Naive B cell (primary cell): ENCODE measurements around the gene SETD3. TPM values are rescaled to one million over a fixed set of nuclear protein-coding genes. Genes with fewer than 3 reads are reported as not detected.

Experiments
- ATAC-seq, 2 donors: fragments of 150-1000 bp; cut with Tn5 transposase; 2 replicates each; pipeline ENCODE4 v1.10.0; 2021; ENCODE audit warnings: low read depth in 2 of 2, mild to moderate bottlenecking in 2 of 2, moderate library complexity in 2 of 2
- DNase-seq: peaks from one replicate; pipeline ENCODE4 v3.0.0; 2022
- H3K27ac Mint-ChIP-seq, 6 donors: one replicate each; pipeline ENCODE4 v1.8.0; 2020 to 2022; ENCODE audit warnings: mild to moderate bottlenecking in 6 of 6, mixed read lengths in 6 of 6, moderate library complexity in 5 of 6, inconsistent platforms in 2 of 6
- H3K27me3 Mint-ChIP-seq, 3 donors: one replicate each; pipeline ENCODE4 v1.8.0; 2021 to 2022; ENCODE audit warnings: mixed read lengths in 3 of 3, mild to moderate bottlenecking in 1 of 3
- H3K36me3 Mint-ChIP-seq, 2 donors: one replicate each; pipeline ENCODE4 v1.8.0; 2020 to 2022; ENCODE audit warnings: mixed read lengths in 2 of 2, inconsistent platforms in 1 of 2, mild to moderate bottlenecking in 1 of 2
- H3K4me1 Mint-ChIP-seq, 3 donors: one replicate each; pipeline ENCODE4 v1.8.0; 2020 to 2022; ENCODE audit warnings: mixed read lengths in 3 of 3, inconsistent platforms in 1 of 3, mild to moderate bottlenecking in 1 of 3, moderate library complexity in 1 of 3
- H3K4me3 Mint-ChIP-seq, 8 donors: one replicate each; pipeline ENCODE4 v1.8.0; 2020 to 2022; ENCODE audit warnings: mild to moderate bottlenecking in 8 of 8, mixed read lengths in 8 of 8, moderate library complexity in 8 of 8, inconsistent platforms in 2 of 8
- H3K9me3 Mint-ChIP-seq, 7 donors: one replicate each; pipeline ENCODE4 v1.8.0; 2020 to 2022; ENCODE audit warnings: mixed read lengths in 7 of 7, mild to moderate bottlenecking in 5 of 7, inconsistent platforms in 2 of 7, moderate library complexity in 1 of 7
- polyA plus RNA-seq, 6 donors: library from polyadenylated mRNA; unstranded; fragments of 300-500 nt; fragmentation: Illumina TruSeq; gene quantifications; one replicate each; pipeline ENCODE4 v1.2.3, GENCODE V29; 2021; ENCODE audit warnings: low read depth in 6 of 6

Gene SETD3
- polyA plus RNA-seq, 6 donors from 2014 or later, result 22.4 to 30.8 (median 26.3) TPM

DNA sequence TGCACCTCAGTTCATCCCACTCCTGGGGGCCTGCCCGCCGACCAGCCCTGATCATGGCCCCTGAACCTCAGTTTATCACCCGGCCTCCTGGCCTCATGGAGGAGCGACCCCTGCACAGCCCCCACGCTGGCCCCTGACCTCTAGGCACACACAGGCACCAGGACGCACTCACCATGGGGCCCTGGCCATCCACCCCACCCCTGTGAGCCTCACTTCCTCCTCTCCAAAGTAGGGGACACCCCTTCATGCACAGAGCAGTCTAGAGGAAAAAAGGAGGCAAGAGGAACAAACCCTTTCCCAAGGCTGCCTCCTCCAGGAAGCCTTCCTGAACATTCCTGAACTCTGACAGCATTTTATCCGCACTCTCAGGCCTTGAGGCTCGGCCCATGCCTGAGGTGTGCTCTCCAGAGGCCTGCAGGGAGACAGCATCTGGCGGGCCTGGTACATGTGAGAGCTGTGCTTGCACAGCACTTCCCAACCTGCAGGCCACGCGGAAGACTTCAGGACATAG lies 40.0 kb upstream of the SETD3 start:
- no peaks in the 10 kb centered on the region for H3K27me3 Mint-ChIP-seq
- H3K27ac Mint-ChIP-seq, result no peak overlapping the region
- no peaks in the 10 kb centered on the region for H3K4me1 Mint-ChIP-seq
- ATAC-seq (no peak), DNase-seq (no peak)
- H3K36me3 Mint-ChIP-seq, result no peaks in the 10 kb centered on the region
- no peak overlapping the region for H3K4me3 Mint-ChIP-seq
- no peaks in the 10 kb centered on the region for H3K9me3 Mint-ChIP-seq

DNA sequence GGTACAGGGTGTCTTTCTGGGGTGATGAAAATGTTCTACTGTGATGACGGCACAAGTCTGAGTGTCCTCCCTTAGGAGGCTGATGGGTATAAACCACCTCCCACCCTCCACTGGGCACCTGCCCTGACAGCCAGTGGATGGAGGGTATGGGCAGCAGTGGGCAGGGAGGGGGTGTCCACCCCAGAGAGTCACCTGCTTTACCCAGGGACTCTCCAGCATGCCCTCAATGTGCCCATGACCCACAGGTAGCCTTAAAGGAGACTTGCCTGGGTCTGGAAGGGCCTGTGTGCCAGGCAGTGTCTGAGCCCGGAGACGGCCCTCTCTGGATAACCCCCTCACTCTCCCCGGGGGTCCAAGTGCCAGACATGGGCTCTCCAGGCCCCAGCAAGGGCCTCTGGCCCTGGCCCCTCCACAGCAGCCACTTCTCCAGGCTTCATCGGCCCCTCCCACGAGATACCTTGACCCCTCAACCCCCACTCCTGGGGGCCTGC lies 39.3 kb upstream of the SETD3 start:
- ATAC-seq (no peak), DNase-seq (no peak)
- Mint-ChIP-seq H3K27ac (no peak overlapping the region), H3K36me3 (no peaks in the 10 kb centered on the region), H3K4me1 (no peaks in the 10 kb centered on the region), H3K4me3 (no peak overlapping the region), H3K9me3 (no peaks in the 10 kb centered on the region), H3K27me3 (no peaks in the 10 kb centered on the region)

DNA sequence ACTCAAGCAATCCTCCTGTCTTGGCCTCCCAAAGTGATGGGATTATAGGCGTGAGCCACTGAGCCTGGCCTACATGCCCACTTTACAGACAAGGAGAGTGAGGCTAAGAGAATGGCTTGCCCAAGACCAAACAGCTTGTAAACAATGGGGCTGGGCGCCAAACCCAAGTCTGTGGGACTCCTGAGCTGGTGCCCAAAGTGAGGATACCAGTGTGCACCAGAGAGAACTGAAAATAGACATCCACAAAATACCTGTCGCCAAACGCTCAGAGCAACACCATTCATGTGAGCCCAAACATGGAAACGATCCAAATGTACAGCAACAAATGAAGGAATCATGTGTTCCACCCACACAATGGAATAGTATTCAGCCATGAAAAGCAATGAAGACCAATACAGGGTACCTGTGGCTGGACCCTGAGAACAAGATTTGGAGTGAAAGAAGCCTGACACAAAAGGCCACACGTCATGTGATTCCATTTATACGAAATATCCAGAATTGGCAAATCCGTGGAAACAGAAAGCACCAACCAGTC lies 38.8 kb upstream of the SETD3 start:
- ATAC-seq (no peak), DNase-seq (no peak)
- Mint-ChIP-seq H3K9me3 (no peaks in the 10 kb centered on the region), H3K4me1 (no peaks in the 10 kb centered on the region), H3K4me3 (no peak overlapping the region), H3K36me3 (no peaks in the 10 kb centered on the region), H3K27ac (no peak overlapping the region), H3K27me3 (no peaks in the 10 kb centered on the region)

DNA sequence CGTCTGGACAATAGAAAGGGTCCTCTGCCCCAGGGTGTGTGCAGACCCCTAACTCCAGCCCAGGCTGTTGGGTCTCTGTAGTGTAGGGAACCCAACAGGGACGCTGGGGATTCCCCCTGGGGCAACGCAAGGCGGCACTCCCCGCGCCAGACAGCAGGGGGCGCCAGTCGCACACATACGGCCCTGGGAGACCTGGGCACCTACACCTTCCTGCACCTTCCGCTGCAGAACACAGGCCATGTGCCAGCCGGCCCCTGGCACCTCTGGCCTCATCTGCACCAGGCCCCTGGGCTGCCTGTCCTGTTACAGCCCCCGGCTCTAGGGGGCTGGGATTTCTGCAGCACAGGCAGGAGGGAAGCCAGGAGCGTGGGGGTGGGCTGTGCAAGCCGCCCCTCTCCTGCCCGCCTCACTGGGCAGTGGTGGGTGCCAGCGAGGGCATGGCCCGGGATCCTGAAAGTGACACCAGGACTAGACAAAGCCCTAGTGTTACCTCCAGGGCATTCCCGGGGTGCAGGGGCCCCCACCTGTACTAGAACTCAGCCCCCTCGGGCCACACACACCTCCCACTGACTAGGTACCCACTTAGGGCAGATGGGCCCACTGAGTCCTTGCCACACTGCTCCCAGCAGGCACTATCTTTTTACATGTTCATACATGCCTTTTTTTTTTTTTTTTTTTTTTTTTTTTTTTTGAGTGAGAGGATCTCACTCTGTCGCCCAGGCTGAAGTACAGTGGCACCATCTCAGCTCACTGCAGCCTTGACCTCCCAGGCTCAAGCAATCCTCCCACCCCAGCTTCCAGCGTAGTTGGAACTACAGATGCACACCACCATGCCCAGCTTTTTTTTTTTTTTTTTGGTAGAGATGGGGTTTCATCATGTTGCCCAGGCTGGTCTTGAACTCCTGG lies 38.0 kb upstream of the SETD3 start:
- Mint-ChIP-seq H3K4me3 (no peak overlapping the region), H3K27ac (no peak overlapping the region), H3K27me3 (no peaks in the 10 kb centered on the region), H3K36me3 (no peaks in the 10 kb centered on the region), H3K9me3 (no peaks in the 10 kb centered on the region), H3K4me1 (no peaks in the 10 kb centered on the region)
- DNase-seq (peak; percentile 67), ATAC-seq (peak; percentile 69 to 82)

DNA sequence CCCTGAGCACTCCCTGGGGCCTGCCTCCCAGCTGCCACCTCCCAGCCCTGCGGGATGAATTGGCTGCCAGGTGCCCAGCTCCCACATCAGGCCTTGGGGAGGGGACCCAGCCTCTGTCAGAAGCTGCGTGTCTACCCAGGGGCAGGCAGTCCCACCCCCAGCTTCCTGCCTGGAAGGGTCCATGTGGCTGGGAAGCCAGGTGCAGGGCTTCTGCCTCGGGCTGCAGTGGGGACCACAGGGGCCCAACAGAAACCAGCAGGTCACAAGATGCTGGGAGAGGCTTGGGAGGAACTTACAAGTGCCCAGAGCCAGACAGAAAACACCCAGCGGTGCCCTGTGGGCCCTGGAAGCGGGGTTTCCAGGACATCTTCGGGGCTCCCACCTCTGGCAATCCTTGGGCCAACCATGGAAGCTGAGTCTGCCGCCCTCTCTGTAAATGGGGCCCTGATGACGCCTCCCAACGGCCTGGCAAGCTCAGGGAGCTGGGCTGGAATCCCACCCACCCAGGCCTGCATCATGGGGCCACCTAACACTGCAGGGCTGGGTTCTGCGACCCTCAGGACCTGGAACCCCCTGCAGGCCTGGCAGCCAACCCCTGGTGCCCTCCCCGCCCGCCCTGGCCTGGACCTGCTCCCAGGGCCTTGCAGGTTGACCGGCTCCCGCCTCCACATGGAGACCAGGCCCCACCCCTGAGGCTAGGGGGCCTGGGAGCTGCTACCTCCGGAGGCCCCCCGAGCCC lies 37.2 kb upstream of the SETD3 start:
- no peaks in the 10 kb centered on the region for H3K9me3 Mint-ChIP-seq
- no peak overlapping the region for H3K27ac Mint-ChIP-seq
- DNase-seq (no peak), ATAC-seq (no peak)
- no peaks in the 10 kb centered on the region for H3K36me3 Mint-ChIP-seq
- no peaks in the 10 kb centered on the region for H3K4me1 Mint-ChIP-seq
- no peaks in the 10 kb centered on the region for H3K27me3 Mint-ChIP-seq
- no peak overlapping the region for H3K4me3 Mint-ChIP-seq

DNA sequence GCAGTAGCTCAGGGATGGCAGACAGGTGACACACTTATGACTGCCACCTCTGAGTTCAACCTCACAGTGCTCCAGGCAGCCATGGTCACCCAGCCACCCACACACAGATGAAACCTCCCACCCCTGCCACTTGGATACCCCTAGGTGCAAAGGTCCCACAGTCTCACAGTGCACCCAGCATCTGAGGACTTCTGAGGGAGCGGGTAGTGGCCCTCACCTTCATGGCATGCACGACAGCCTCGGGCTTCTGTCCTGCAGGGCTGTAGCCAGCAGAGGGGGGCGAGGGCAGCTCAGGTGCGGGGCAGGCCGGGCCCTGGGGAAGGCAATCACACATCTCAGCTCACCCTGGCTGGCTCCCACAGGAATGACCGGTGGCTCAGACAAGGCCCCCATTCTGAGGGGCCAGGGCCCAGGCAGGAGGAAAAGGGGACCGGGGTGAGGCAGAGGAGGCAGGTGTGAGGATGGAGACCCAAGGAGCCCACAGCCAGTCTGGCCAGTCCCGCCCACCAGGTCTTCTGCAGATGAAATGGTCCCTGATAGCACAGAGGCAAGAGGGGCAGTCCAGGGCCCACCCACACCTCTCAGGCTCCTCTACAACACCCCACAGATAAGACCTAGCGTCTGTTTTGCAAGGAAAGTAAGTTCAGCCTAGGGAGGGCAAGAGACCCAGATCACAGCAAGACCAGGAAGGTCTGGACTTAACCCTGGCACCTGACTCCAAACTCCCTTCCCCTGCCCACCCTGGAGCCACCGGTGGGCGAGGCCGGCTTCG lies 36.4 kb upstream of the SETD3 start:
- ATAC-seq (no peak), DNase-seq (no peak)
- H3K27me3 Mint-ChIP-seq, result no peaks in the 10 kb centered on the region
- no peak overlapping the region for H3K4me3 Mint-ChIP-seq
- no peaks in the 10 kb centered on the region for H3K4me1 Mint-ChIP-seq
- H3K9me3 Mint-ChIP-seq, result no peaks in the 10 kb centered on the region
- peak overlapping the region in 1 of 6 donors; percentile 15 for H3K27ac Mint-ChIP-seq
- no peaks in the 10 kb centered on the region for H3K36me3 Mint-ChIP-seq

DNA sequence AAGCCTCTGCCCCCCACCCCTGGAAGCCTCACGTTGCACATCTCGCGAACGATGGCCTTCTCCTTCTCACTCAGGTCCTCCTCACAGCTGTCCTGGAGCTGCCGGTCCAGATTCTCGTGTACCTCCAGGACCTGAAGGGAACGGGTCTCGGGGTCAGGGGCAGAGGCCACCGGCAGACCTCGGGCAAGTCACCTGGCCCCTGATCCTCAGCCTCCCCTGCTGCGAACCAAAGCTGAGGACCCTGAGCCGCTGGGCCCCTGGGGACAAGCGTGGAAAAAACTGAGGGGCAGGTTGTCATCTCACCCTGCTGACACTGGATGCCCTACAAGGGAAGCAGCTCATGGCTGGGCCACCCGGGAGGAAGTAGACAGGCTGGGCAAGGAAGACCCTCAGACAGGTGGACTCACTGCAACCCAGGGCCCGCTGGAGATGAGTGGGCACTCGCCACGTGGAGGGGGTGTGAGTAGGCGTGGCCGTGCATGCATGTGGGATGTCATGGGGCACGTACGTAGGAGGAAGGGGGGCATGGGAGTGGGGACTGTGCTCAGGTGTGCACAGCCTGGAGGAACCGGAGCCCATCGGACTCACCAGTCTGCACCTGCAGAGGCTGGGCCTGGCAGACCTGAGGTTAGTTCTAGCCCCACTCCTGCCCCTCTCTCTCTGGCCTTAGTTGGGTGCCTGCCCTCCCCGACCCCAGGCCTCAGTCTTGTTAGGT lies 35.7 kb upstream of the SETD3 start:
- ATAC-seq, result no peak
- Mint-ChIP-seq H3K9me3 (no peaks in the 10 kb centered on the region), H3K27ac (no peak overlapping the region), H3K36me3 (no peaks in the 10 kb centered on the region), H3K27me3 (no peaks in the 10 kb centered on the region), H3K4me3 (no peak overlapping the region), H3K4me1 (no peaks in the 10 kb centered on the region)
- DNase-seq, result no peak

DNA sequence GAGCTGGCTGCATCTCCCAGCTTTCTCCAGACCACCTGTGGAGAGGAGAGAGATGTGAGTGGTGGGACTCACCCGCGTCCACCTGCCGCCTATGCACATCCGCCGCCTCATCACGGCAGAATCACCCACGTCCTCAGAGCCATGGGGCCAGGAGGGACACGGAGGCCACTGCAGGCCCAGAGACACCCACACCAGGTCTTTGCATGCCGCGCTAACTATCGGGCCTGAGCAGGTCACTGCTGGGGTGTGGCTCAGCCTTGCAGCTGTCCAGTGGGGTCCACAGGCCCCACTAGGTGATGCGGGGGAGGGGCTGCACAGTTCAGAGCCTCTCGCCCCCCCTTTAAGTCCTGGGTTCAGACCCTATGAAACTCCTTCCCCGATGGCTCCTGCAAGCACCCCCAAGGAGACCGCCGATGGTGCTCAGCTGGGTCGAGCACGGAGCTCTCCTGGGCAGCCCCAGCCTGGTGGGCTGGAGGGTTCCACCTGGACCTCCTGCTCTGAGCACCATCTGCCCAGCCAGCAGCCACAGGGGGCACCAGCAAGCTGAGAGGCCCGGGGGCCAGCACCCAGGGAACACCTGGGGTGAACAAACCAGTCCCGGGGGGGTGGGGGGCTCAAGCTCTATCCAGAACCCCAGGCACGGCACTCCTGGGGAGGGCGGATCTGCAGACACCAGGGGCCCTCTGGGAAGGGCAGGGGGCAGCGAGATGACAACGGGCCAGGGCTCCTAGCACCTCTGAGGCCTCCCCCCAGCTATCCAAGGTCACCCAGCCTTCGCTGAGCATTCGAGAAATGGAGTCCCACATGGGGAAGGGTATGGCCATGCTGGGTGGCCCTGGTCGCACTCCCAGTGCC lies 34.9 kb upstream of the SETD3 start:
- H3K27me3 Mint-ChIP-seq, result no peaks in the 10 kb centered on the region
- no peak overlapping the region for H3K4me3 Mint-ChIP-seq
- DNase-seq (no peak), ATAC-seq (no peak)
- H3K9me3 Mint-ChIP-seq, result no peaks in the 10 kb centered on the region
- H3K4me1 Mint-ChIP-seq, result no peaks in the 10 kb centered on the region
- H3K36me3 Mint-ChIP-seq, result no peaks in the 10 kb centered on the region
- H3K27ac Mint-ChIP-seq, result no peak overlapping the region

DNA sequence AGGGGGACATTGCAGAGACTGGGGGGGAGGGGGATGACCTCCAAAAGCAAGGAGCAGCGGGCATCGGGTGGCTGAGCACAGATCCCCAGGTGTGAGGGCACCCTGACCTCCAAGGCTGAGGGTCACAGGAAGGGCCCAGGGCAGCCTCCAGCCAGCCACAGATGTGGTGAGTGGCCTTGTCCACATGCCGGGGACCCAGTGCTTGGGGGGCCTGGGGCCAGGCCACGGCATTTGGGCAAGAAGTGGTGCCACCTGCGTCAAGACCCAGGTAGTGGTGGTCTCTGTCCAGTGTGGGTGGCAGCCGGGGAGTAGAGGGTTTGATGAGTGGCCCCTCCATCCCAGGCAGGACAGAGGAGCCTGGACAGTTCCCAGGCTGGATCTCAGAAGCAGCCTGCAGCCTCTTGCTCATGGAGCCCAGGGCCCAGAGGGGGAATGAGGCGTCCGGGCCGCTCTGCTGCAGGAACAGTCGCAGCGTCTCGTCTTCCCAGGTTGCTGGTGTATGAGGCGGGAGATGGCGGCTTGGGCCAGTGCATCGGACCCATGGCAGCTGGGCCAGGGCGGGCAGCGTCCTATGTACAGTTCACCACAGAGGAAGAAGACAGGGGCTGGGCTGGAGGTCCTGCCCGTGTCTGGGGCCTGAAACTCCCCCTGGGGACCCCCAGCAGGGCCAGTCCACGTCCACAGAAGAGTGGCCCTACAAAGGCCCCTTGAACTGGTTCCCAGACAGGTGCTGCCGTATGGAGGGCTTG lies 34.1 kb upstream of the SETD3 start:
- Mint-ChIP-seq H3K36me3 (no peaks in the 10 kb centered on the region), H3K27me3 (no peaks in the 10 kb centered on the region), H3K27ac (peak overlapping the region in 4 of 6 donors; percentile 29 to 78 (median 58)), H3K4me3 (no peak overlapping the region), H3K9me3 (no peaks in the 10 kb centered on the region), H3K4me1 (no peaks in the 10 kb centered on the region)
- DNase-seq, result no peak
- ATAC-seq, result no peak

DNA sequence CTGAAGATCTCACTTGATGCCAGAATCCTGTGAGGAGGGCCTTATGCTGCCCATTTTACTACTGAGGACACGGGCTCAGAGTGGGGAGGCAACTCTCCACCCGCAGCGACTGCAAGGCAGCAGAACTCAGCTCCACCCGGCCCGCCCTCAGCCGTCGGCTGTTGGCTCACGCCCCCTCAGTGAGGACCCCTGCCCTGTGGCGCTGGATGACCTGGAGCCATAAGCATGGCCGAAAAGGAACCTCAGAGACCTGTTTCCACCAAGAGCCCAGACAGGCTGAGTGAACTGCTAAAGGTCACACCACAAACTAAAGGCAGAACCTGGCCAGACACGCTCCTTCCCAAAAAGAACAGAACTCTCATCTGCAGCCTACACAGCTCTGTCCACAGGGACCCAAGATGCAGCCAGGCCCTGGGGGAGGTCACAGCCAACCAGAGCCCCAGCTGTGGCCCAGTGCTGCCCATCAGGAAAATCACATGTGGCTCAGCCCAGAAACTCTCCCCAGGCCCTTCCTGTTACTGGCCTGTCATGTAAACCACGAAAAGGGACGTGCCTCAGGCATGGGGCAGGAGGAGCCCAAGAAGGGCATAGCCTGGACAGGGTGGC lies 33.4 kb upstream of the SETD3 start:
- ATAC-seq, result no peak
- Mint-ChIP-seq H3K4me3 (no peak overlapping the region), H3K27ac (peak overlapping the region in 2 of 6 donors; percentile 29 to 78), H3K4me1 (no peaks in the 10 kb centered on the region), H3K36me3 (no peaks in the 10 kb centered on the region), H3K27me3 (no peaks in the 10 kb centered on the region), H3K9me3 (no peaks in the 10 kb centered on the region)
- DNase-seq, result no peak

DNA sequence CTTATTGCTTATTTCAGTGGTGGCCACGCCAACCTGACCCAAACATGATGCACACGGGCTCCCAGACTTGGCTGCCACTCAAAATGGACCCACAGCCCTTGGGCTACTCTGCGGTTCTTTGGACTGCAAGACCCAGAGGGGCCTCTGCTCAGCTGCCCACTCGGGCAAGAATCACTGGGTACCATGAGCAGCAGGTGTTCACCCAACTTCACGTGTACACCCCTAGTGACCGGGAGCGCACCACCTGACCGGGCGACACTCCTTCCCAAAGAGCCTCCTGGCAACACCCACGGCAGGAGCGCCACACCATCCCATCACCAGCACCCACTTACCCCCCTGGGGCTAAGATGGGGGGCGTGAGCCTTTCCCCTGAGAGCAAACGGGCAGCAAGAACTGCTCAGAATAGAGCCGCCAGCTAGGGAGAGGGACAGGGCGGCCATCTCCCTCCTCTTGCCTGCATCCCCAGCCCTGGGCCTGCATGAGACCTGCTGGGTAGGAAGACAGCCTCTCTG lies 32.6 kb upstream of the SETD3 start:
- DNase-seq (no peak), ATAC-seq (peak in 1 of 2 donors; percentile 3)
- Mint-ChIP-seq H3K9me3 (no peaks in the 10 kb centered on the region), H3K27ac (peak overlapping the region in 3 of 6 donors; percentile 47 to 78 (median 69)), H3K4me3 (peak overlapping the region in 1 of 8 donors; percentile 42), H3K27me3 (no peaks in the 10 kb centered on the region), H3K4me1 (no peaks in the 10 kb centered on the region), H3K36me3 (peaks cover 0 to 7% of the 10 kb centered on the region in 2 donors)
